Stimulated activated CD8-positive, alpha-beta memory T cell treated with anti-CD3 and anti-CD28 coated beads, Interleukin-2, amount 100 ng/mL, for 48 hours (primary cell): Measurements from ENCODE around the gene SCN5A.

Experiments used
- DNase-seq, 2 donors: peaks; one replicate each; pipeline ENCODE4 v3.0.0-alpha.2; 2020; ENCODE audit warnings: low read depth in 2 of 2

SCN5A gene

GRCh38 chr3:38601956-38602550, 47.4 kb downstream of the SCN5A start:
- no peak for DNase-seq

- no peak for DNase-seq
Measured at GRCh38 chr3:38600551-38600950, 48.9 kb downstream of the SCN5A start.

GRCh38 chr3:38599886-38600285, 49.6 kb downstream of the SCN5A start:
- DNase-seq = no peak

- no peak for DNase-seq
Measured at GRCh38 chr3:38598791-38599190, 50.7 kb downstream of the SCN5A start.

GRCh38 chr3:38597502-38598060, 51.9 kb downstream of the SCN5A start:
- no peak for DNase-seq

- no peak for DNase-seq
Measured at GRCh38 chr3:38595393-38595792, 54.1 kb downstream of the SCN5A start.

GRCh38 chr3:38590521-38590920, 59.0 kb downstream of the SCN5A start:
- no peak for DNase-seq

- no peak for DNase-seq
Measured at GRCh38 chr3:38588995-38589937, 60.2 kb downstream of the SCN5A start.

- DNase-seq = no peak
Measured at GRCh38 chr3:38588371-38588971, 61.0 kb downstream of the SCN5A start.

GRCh38 chr3:38587548-38588131, 61.8 kb downstream of the SCN5A start:
- no peak for DNase-seq

- no peak for DNase-seq
Measured at GRCh38 chr3:38586546-38587520, 62.7 kb downstream of the SCN5A start.

GRCh38 chr3:38585791-38586420, 63.6 kb downstream of the SCN5A start:
- DNase-seq = no peak

GRCh38 chr3:38583688-38584087, 65.8 kb downstream of the SCN5A start:
- no peak for DNase-seq

- no peak for DNase-seq
Measured at GRCh38 chr3:38582941-38583645, 66.4 kb downstream of the SCN5A start.

- DNase-seq = no peak
Measured at GRCh38 chr3:38582316-38582715, 67.2 kb downstream of the SCN5A start.

GRCh38 chr3:38581774-38582173, 67.7 kb downstream of the SCN5A start:
- DNase-seq = no peak

- DNase-seq = no peak
Measured at GRCh38 chr3:38580450-38581382, 68.8 kb downstream of the SCN5A start.

GRCh38 chr3:38579551-38580449, 69.7 kb downstream of the SCN5A start:
- no peak for DNase-seq
